Mesodermal cell (in vitro differentiated cells): ENCODE measurements around the gene B4GALT7. TPM values are rescaled to one million over a fixed set of nuclear protein-coding genes. Genes with fewer than 3 reads are reported as not detected.
"Not testable (repeated sequence)": the region's sequence is repeated elsewhere in the genome, so short reads cannot be mapped to it uniquely, and the experiment has no call there.

Source experiments
- H3K27ac ChIP-seq: 2 replicates; pipeline ENCODE4 v1.7.0; 2013; ENCODE audit warnings: mild to moderate bottlenecking, low read depth, low read length, moderate library complexity; ENCODE audit not compliant: severe bottlenecking
- H3K36me3 ChIP-seq: 2 replicates; pipeline ENCODE4 v1.7.1; 2013; ENCODE audit warnings: mild to moderate bottlenecking, low read length, moderate library complexity; ENCODE audit not compliant: control insufficient read depth, insufficient read depth
- H3K4me1 ChIP-seq: one replicate; pipeline ENCODE4 v1.7.1; 2013; ENCODE audit warnings: mild to moderate bottlenecking, low read length; ENCODE audit not compliant: insufficient read depth, control insufficient read depth, poor library complexity, severe bottlenecking
- H3K4me3 ChIP-seq: 2 replicates; pipeline ENCODE4 v1.7.0; 2013; ENCODE audit warnings: low read length, control low read depth, mild to moderate bottlenecking; ENCODE audit not compliant: insufficient read depth, poor library complexity, severe bottlenecking; ENCODE audit errors: extremely low read depth
- H3K9me3 ChIP-seq: 2 replicates; pipeline ENCODE4 v1.7.1; 2013; ENCODE audit warnings: mild to moderate bottlenecking, low read length, moderate library complexity; ENCODE audit not compliant: control insufficient read depth
- WGBS, 2 experiments: methylation state at CpG; one replicate each; pipeline ENCODE4 v1.1.5; 2013; ENCODE audit warnings: missing lambda C conversion rate in 2 of 2; ENCODE audit not compliant: insufficient coverage in 2 of 2; 5-methylcytosine and 5-hydroxymethylcytosine counted together
- polyA plus RNA-seq, 2 experiments: library from polyadenylated mRNA; stranded (reverse); fragments of 50-300 nt; gene quantifications; one replicate each; pipeline ENCODE4 v1.2.3, GENCODE V29; 2013

B4GALT7 gene
- 28.4 TPM for polyA plus RNA-seq (2013, experiment 1 of 2)
- polyA plus RNA-seq (2013, experiment 2 of 2): 21.6 TPM

GRCh38 chr5:177599731-177600507 lies at the start of gene B4GALT7:
Gene B4GALT7 (plus strand): TSS chr5:177600132. CDS start chr5:177600211, 79 bp downstream.
- H3K4me1 ChIP-seq: peaks cover 8% of the 10 kb centered on the region

GRCh38 chr5:177552839-177553455 lies 47.0 kb upstream of the B4GALT7 start:
- Histone ChIP-seq H3K4me1 (peaks cover 8% of the 10 kb centered on the region), H3K9me3 (no peaks in the 10 kb centered on the region), H3K27ac (no peak overlapping the region), H3K4me3 (peak overlapping the region; percentile 97), H3K36me3 (peaks cover 31% of the 10 kb centered on the region)
- WGBS, 2 experiments: 51 to 58% methylated on average over 10 to 13 of the region's 16 CpGs

More at GRCh38 chr5:177599731-177600507, at the start of gene B4GALT7:
- H3K9me3 ChIP-seq: no peaks in the 10 kb centered on the region
- H3K27ac ChIP-seq: peak within 1 kb of the TSS; percentile 73
- 0 to 1% methylated on average over 69 to 80 of the region's 86 CpGs for WGBS, 2 experiments
- H3K4me3 ChIP-seq: peak within 1 kb of the TSS; percentile 83
- peaks cover 26% of the 10 kb centered on the region for H3K36me3 ChIP-seq

- 0 to 1% methylated on average over 37 to 72 of the region's 72 CpGs for WGBS, 2 experiments
- peaks cover 8% of the 10 kb centered on the region for H3K4me1 ChIP-seq
- peaks cover 31% of the 10 kb centered on the region for H3K36me3 ChIP-seq
- H3K27ac ChIP-seq: peak overlapping the region; percentile 16
- no peaks in the 10 kb centered on the region for H3K9me3 ChIP-seq
- H3K4me3 ChIP-seq: peak overlapping the region; percentile 97
These were observed 46.1 kb upstream of the B4GALT7 start for GRCh38 chr5:177553671-177554429.

GRCh38 chr5:177554474-177555111 lies 45.3 kb upstream of the B4GALT7 start, which contains the start of gene FAM193B:
Gene FAM193B (minus strand): TSS chr5:177554563. CDS start chr5:177554458, 105 bp downstream.
- WGBS, 2 experiments: 34 to 66% methylated on average over 10 to 17 of the region's 49 CpGs
- H3K9me3 ChIP-seq: no peaks in the 10 kb centered on the region
- H3K36me3 ChIP-seq: peaks cover 27% of the 10 kb centered on the region
- peak within 1 kb of the TSS; percentile 97 for H3K4me3 ChIP-seq
- H3K27ac ChIP-seq: peak within 1 kb of the TSS; percentile 16
- H3K4me1 ChIP-seq: peaks cover 8% of the 10 kb centered on the region

GRCh38 chr5:177555228-177555627 lies 44.7 kb upstream of the B4GALT7 start:
- WGBS, 2 experiments: 100% methylated on average over 2 of the region's 2 CpGs
- no peak overlapping the region for H3K27ac ChIP-seq

GRCh38 chr5:177555665-177556064 lies 44.3 kb upstream of the B4GALT7 start:
- Histone ChIP-seq H3K9me3 (no peaks in the 10 kb centered on the region), H3K4me1 (peaks cover 8% of the 10 kb centered on the region), H3K36me3 (peaks cover 23% of the 10 kb centered on the region), H3K27ac (no peak overlapping the region), H3K4me3 (no peak overlapping the region)
- WGBS, 2 experiments: 94% methylated on average over 3 to 4 of the region's 5 CpGs

More at GRCh38 chr5:177555228-177555627, 44.7 kb upstream of the B4GALT7 start:
- Histone ChIP-seq H3K9me3 (no peaks in the 10 kb centered on the region), H3K4me3 (no peak overlapping the region), H3K4me1 (peaks cover 8% of the 10 kb centered on the region), H3K36me3 (peaks cover 26% of the 10 kb centered on the region)

- Histone ChIP-seq H3K9me3 (peaks cover 3% of the 10 kb centered on the region), H3K4me3 (no peak overlapping the region), H3K27ac (peak overlapping the region; percentile 16), H3K36me3 (peaks cover 8% of the 10 kb centered on the region), H3K4me1 (peaks cover 8% of the 10 kb centered on the region)
- WGBS, 2 experiments: 78 to 84% methylated on average over 2 to 4 of the region's 4 CpGs
These were observed 42.8 kb upstream of the B4GALT7 start for GRCh38 chr5:177557041-177557647.

GRCh38 chr5:177557796-177558195 lies 42.1 kb upstream of the B4GALT7 start:
- Histone ChIP-seq H3K36me3 (peaks cover 1% of the 10 kb centered on the region), H3K4me1 (peaks cover 6% of the 10 kb centered on the region), H3K4me3 (no peak overlapping the region), H3K9me3 (peaks cover 3% of the 10 kb centered on the region), H3K27ac (peak overlapping the region; percentile 16)
- WGBS, 2 experiments: 85 to 90% methylated on average over 2 to 4 of the region's 5 CpGs

- not testable (repeated sequence) for H3K36me3 ChIP-seq, H3K4me3 ChIP-seq, H3K27ac ChIP-seq, H3K4me1 ChIP-seq, H3K9me3 ChIP-seq
- 77 to 78% methylated on average over 4 to 5 of the region's 8 CpGs for WGBS, 2 experiments
These were observed 40.4 kb upstream of the B4GALT7 start for GRCh38 chr5:177559446-177559941.
